Activated CD8-positive, alpha-beta T cell treated with anti-CD3 and anti-CD28 coated beads for 36 hours (primary cell): ENCODE data around the gene PLA2G4D. TPM values are rescaled to one million over a fixed set of nuclear protein-coding genes. Genes with fewer than 3 reads are reported as not detected.

ENCODE experiments used
- ATAC-seq: fragments of 200-7000 bp; cut with Tn5 transposase; one replicate; pipeline ENCODE4 v1.10.0; 2021; ENCODE audit warnings: mild to moderate bottlenecking, moderate library complexity
- CTCF ChIA-PET: fragments of 350-600 bp; sonication (Branson Sonifier 250); formaldehyde crosslinking; loops from one replicate; lab custom pipeline; 2021; ENCODE audit warnings: antibody characterized with exemption; lab: Charles Lee
- POLR2A ChIA-PET: fragments of 350-600 bp; sonication (Branson Sonifier 250); formaldehyde crosslinking; loops from one replicate; lab custom pipeline; 2021; ENCODE audit warnings: antibody characterized with exemption; lab: Charles Lee
- DNase-seq: peaks from one replicate; pipeline ENCODE4 v3.0.0-alpha.2; 2020
- H3K27ac Mint-ChIP-seq: one replicate; pipeline ENCODE4 v1.8.0; 2021; ENCODE audit warnings: mild to moderate bottlenecking, mixed read lengths
- H3K27me3 Mint-ChIP-seq: one replicate; pipeline ENCODE4 v1.8.0; 2021; ENCODE audit warnings: mixed read lengths
- H3K36me3 Mint-ChIP-seq: one replicate; pipeline ENCODE4 v1.8.0; 2021; ENCODE audit warnings: low read depth, mixed read lengths
- H3K4me1 Mint-ChIP-seq: one replicate; pipeline ENCODE4 v1.8.0; 2021; ENCODE audit warnings: low read depth, mixed read lengths
- H3K4me3 Mint-ChIP-seq: one replicate; pipeline ENCODE4 v1.8.0; 2021; ENCODE audit warnings: mild to moderate bottlenecking, moderate library complexity, mixed read lengths
- H3K9me3 Mint-ChIP-seq: one replicate; pipeline ENCODE4 v1.8.0; 2021; ENCODE audit warnings: mixed read lengths
- CTCF ChIP-seq: fragments of 200-600 bp; IDR thresholded peaks from one replicate; pipeline ENCODE4 v1.8.0; 2022; ENCODE audit warnings: antibody characterized with exemption, mild to moderate bottlenecking
- intact Hi-C: fragments of 100-400 bp; cut with micrococcal nuclease; formaldehyde crosslinking; loops from one replicate; pipeline ENCODE4 v1.10.0; 2022
- total RNA-seq, 2 experiments: library from RNA; stranded (reverse); gene quantifications; one replicate each; pipeline ENCODE4 v1.2.3, GENCODE V29; 2021

Gene PLA2G4D
- total RNA-seq, 2 experiments from 2014 or later, result not detected

- intact Hi-C loops, result no loop called here
- Mint-ChIP-seq H3K36me3 (no peaks in the 10 kb centered on the region), H3K4me3 (no peak overlapping the region), H3K4me1 (no peaks in the 10 kb centered on the region), H3K27me3 (peaks cover 2% of the 10 kb centered on the region), H3K9me3 (no peaks in the 10 kb centered on the region), H3K27ac (no peak overlapping the region)
- POLR2A ChIA-PET, result interaction anchor here (0.6 kb wide), 1 partner anchor 41 kb away, joined by 4 read pairs; no protein-coding TSS in a partner anchor
- ATAC-seq, result no peak
- DNase-seq, result no peak
- CTCF ChIA-PET, result interaction anchor here (1.3 to 1.6 kb wide), 2 partner anchors 43 to 131 kb away, joined by 3 to 5 read pairs; no protein-coding TSS in a partner anchor
- TF ChIP-seq CTCF, result no peak
Measured at GRCh38 chr15:42121021-42121420, 26.7 kb upstream of the PLA2G4D start.

GRCh38 chr15:42120285-42120684, 25.9 kb upstream of the PLA2G4D start:
- POLR2A ChIA-PET, result interaction anchor here (0.6 kb wide), 1 partner anchor 42 kb away, joined by 4 read pairs; no protein-coding TSS in a partner anchor
- Mint-ChIP-seq H3K4me3 (no peak overlapping the region), H3K27me3 (peaks cover under 1% of the 10 kb centered on the region), H3K4me1 (no peaks in the 10 kb centered on the region), H3K27ac (no peak overlapping the region), H3K36me3 (no peaks in the 10 kb centered on the region), H3K9me3 (no peaks in the 10 kb centered on the region)
- CTCF ChIA-PET, result interaction anchor here (1.3 to 1.6 kb wide), 2 partner anchors 42 to 131 kb away, joined by 3 to 5 read pairs; no protein-coding TSS in a partner anchor
- ATAC-seq, result no peak
- TF ChIP-seq CTCF, result no peak
- no peak for DNase-seq
- intact Hi-C loops, result no loop called here

GRCh38 chr15:42119446-42119760, 25.0 kb upstream of the PLA2G4D start:
- ATAC-seq, result no peak
- DNase-seq, result no peak
- intact Hi-C loops, result no loop called here
- Mint-ChIP-seq H3K9me3 (no peaks in the 10 kb centered on the region), H3K4me3 (no peak overlapping the region), H3K27me3 (no peaks in the 10 kb centered on the region), H3K27ac (no peak overlapping the region), H3K4me1 (no peaks in the 10 kb centered on the region), H3K36me3 (no peaks in the 10 kb centered on the region)
- ChIA-PET POLR2A (no interaction called here), CTCF (interaction anchor here (1.6 kb wide), 1 partner anchor 18 kb away, joined by 7 read pairs; no protein-coding TSS in a partner anchor)
- TF ChIP-seq CTCF, result no peak

GRCh38 chr15:42118650-42119445, 24.5 kb upstream of the PLA2G4D start:
- POLR2A ChIA-PET, result no interaction called here
- no peaks in the 10 kb centered on the region for H3K27me3 Mint-ChIP-seq
- TF ChIP-seq CTCF, result no peak
- H3K9me3 Mint-ChIP-seq, result no peaks in the 10 kb centered on the region
- H3K4me3 Mint-ChIP-seq, result no peak overlapping the region
- CTCF ChIA-PET, result interaction anchor here (1.0 to 1.6 kb wide), 2 partner anchors 19 to 35 kb away, joined by 4 to 7 read pairs; no protein-coding TSS in a partner anchor
- intact Hi-C loops, result no loop called here
- DNase-seq, result no peak
- no peak for ATAC-seq
- no peak overlapping the region for H3K27ac Mint-ChIP-seq
- no peaks in the 10 kb centered on the region for H3K4me1 Mint-ChIP-seq
- no peaks in the 10 kb centered on the region for H3K36me3 Mint-ChIP-seq

- intact Hi-C loops, result no loop called here
- CTCF ChIA-PET, result interaction anchor here (2.1 kb wide), 1 partner anchor 26 kb away, joined by 5 read pairs; no protein-coding TSS in a partner anchor
- Mint-ChIP-seq H3K9me3 (peaks cover 5% of the 10 kb centered on the region), H3K27me3 (peaks cover 14% of the 10 kb centered on the region), H3K27ac (no peak overlapping the region), H3K4me1 (peaks cover 7% of the 10 kb centered on the region), H3K36me3 (no peaks in the 10 kb centered on the region), H3K4me3 (no peak overlapping the region)
- POLR2A ChIA-PET, result interaction anchor here (1.5 kb wide), 1 partner anchor 11 kb away, joined by 5 read pairs; no protein-coding TSS in a partner anchor
- no peak for TF ChIP-seq CTCF
- DNase-seq (no peak), ATAC-seq (peak; percentile 18)
Measured at GRCh38 chr15:42111924-42112323, 17.6 kb upstream of the PLA2G4D start.
